Measurements from ENCODE around the gene MACROD2. TPM values are rescaled to one million over a fixed set of nuclear protein-coding genes. Genes with fewer than 3 reads are reported as not detected.

The MACROD2 gene
- total and polyA plus RNA-seq, 2 experiments from 2014 or later, result 2.8 to 4.3 TPM

DNA sequence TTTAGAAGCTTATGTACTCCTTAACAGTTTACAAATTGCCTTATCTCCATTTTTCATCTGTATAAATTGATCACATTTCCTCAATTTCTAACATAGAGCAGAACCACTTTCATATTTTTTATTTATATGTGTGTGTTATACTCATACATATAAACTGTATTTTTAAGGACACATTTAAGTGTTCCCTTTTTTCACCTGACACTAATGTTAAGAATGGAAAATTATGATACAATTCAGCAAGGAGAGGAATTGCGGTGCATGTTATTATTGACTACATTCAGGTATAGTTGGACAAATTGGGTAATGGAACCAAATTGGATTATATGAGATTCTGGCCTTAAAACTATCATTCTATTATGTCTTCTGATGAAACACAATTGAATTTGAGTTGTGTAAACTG, 821.2 kb downstream of the MACROD2 start:
- H3K79me2 ChIP-seq (replicated peaks; ENCODE audit: insufficient read depth), result no peaks in the 10 kb centered on the region
- H3K36me3 Mint-ChIP-seq (ENCODE audit: low read depth), result peaks cover 4% of the 10 kb centered on the region; the same call in 2 of the 3 replicates
- no peaks in the 10 kb centered on the region for H4K20me1 ChIP-seq (replicated peaks; ENCODE audit: insufficient read depth)
- H3K4me1 Mint-ChIP-seq, result no peaks in the 10 kb centered on the region
- ATAC-seq (no peak), DNase-seq (ENCODE audit: low spot score) (no peak)
- H3K4me2 ChIP-seq, result no peak overlapping the region
- TF ChIP-seq NANOG (IDR thresholded peaks at IDR 0.05; ENCODE audit: borderline replicate concordance), result no peak
- no peak for TF ChIP-seq EZH2 (IDR thresholded peaks at IDR 0.05; ENCODE audit: low read depth, unreplicated experiment)
- no peak for TF ChIP-seq EZH2phosphoT487 (IDR thresholded peaks at IDR 0.05; ENCODE audit: unreplicated experiment)
- no peak for TF ChIP-seq STAT1 (IDR thresholded peaks at IDR 0.05; ENCODE audit: unreplicated experiment)
- TF ChIP-seq CREB1 (CRISPR knock-in tag; IDR thresholded peaks at IDR 0.05; ENCODE audit: low read depth), result no peak
- no peak for TF ChIP-seq ZNF331 (CRISPR knock-in tag; IDR thresholded peaks at IDR 0.05; ENCODE audit: low read depth)
- TF ChIP-seq, protein P1, sequence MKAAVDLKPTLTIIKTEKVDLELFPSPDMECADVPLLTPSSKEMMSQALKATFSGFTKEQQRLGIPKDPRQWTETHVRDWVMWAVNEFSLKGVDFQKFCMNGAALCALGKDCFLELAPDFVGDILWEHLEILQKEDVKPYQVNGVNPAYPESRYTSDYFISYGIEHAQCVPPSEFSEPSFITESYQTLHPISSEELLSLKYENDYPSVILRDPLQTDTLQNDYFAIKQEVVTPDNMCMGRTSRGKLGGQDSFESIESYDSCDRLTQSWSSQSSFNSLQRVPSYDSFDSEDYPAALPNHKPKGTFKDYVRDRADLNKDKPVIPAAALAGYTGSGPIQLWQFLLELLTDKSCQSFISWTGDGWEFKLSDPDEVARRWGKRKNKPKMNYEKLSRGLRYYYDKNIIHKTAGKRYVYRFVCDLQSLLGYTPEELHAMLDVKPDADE (IDR thresholded peaks at IDR 0.05), result no peak
- no peak for TF ChIP-seq JUNB (IDR thresholded peaks at IDR 0.05; ENCODE audit: unreplicated experiment)
- TF ChIP-seq, protein P2, sequence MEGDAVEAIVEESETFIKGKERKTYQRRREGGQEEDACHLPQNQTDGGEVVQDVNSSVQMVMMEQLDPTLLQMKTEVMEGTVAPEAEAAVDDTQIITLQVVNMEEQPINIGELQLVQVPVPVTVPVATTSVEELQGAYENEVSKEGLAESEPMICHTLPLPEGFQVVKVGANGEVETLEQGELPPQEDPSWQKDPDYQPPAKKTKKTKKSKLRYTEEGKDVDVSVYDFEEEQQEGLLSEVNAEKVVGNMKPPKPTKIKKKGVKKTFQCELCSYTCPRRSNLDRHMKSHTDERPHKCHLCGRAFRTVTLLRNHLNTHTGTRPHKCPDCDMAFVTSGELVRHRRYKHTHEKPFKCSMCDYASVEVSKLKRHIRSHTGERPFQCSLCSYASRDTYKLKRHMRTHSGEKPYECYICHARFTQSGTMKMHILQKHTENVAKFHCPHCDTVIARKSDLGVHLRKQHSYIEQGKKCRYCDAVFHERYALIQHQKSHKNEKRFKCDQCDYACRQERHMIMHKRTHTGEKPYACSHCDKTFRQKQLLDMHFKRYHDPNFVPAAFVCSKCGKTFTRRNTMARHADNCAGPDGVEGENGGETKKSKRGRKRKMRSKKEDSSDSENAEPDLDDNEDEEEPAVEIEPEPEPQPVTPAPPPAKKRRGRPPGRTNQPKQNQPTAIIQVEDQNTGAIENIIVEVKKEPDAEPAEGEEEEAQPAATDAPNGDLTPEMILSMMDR (conservative IDR thresholded peaks at IDR 0.05; ENCODE audit: low read depth in 2 of 2), result no peak
- TF ChIP-seq POLR2AphosphoS5 (IDR thresholded peaks at IDR 0.05; ENCODE audit: low read depth), result no peak
- TF ChIP-seq ZNF114 (CRISPR knock-in tag; IDR thresholded peaks at IDR 0.05), result no peak
- TF ChIP-seq, protein P3, sequence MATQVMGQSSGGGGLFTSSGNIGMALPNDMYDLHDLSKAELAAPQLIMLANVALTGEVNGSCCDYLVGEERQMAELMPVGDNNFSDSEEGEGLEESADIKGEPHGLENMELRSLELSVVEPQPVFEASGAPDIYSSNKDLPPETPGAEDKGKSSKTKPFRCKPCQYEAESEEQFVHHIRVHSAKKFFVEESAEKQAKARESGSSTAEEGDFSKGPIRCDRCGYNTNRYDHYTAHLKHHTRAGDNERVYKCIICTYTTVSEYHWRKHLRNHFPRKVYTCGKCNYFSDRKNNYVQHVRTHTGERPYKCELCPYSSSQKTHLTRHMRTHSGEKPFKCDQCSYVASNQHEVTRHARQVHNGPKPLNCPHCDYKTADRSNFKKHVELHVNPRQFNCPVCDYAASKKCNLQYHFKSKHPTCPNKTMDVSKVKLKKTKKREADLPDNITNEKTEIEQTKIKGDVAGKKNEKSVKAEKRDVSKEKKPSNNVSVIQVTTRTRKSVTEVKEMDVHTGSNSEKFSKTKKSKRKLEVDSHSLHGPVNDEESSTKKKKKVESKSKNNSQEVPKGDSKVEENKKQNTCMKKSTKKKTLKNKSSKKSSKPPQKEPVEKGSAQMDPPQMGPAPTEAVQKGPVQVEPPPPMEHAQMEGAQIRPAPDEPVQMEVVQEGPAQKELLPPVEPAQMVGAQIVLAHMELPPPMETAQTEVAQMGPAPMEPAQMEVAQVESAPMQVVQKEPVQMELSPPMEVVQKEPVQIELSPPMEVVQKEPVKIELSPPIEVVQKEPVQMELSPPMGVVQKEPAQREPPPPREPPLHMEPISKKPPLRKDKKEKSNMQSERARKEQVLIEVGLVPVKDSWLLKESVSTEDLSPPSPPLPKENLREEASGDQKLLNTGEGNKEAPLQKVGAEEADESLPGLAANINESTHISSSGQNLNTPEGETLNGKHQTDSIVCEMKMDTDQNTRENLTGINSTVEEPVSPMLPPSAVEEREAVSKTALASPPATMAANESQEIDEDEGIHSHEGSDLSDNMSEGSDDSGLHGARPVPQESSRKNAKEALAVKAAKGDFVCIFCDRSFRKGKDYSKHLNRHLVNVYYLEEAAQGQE (IDR thresholded peaks at IDR 0.05; ENCODE audit: unreplicated experiment), result no peak
- TF ChIP-seq, protein P4, sequence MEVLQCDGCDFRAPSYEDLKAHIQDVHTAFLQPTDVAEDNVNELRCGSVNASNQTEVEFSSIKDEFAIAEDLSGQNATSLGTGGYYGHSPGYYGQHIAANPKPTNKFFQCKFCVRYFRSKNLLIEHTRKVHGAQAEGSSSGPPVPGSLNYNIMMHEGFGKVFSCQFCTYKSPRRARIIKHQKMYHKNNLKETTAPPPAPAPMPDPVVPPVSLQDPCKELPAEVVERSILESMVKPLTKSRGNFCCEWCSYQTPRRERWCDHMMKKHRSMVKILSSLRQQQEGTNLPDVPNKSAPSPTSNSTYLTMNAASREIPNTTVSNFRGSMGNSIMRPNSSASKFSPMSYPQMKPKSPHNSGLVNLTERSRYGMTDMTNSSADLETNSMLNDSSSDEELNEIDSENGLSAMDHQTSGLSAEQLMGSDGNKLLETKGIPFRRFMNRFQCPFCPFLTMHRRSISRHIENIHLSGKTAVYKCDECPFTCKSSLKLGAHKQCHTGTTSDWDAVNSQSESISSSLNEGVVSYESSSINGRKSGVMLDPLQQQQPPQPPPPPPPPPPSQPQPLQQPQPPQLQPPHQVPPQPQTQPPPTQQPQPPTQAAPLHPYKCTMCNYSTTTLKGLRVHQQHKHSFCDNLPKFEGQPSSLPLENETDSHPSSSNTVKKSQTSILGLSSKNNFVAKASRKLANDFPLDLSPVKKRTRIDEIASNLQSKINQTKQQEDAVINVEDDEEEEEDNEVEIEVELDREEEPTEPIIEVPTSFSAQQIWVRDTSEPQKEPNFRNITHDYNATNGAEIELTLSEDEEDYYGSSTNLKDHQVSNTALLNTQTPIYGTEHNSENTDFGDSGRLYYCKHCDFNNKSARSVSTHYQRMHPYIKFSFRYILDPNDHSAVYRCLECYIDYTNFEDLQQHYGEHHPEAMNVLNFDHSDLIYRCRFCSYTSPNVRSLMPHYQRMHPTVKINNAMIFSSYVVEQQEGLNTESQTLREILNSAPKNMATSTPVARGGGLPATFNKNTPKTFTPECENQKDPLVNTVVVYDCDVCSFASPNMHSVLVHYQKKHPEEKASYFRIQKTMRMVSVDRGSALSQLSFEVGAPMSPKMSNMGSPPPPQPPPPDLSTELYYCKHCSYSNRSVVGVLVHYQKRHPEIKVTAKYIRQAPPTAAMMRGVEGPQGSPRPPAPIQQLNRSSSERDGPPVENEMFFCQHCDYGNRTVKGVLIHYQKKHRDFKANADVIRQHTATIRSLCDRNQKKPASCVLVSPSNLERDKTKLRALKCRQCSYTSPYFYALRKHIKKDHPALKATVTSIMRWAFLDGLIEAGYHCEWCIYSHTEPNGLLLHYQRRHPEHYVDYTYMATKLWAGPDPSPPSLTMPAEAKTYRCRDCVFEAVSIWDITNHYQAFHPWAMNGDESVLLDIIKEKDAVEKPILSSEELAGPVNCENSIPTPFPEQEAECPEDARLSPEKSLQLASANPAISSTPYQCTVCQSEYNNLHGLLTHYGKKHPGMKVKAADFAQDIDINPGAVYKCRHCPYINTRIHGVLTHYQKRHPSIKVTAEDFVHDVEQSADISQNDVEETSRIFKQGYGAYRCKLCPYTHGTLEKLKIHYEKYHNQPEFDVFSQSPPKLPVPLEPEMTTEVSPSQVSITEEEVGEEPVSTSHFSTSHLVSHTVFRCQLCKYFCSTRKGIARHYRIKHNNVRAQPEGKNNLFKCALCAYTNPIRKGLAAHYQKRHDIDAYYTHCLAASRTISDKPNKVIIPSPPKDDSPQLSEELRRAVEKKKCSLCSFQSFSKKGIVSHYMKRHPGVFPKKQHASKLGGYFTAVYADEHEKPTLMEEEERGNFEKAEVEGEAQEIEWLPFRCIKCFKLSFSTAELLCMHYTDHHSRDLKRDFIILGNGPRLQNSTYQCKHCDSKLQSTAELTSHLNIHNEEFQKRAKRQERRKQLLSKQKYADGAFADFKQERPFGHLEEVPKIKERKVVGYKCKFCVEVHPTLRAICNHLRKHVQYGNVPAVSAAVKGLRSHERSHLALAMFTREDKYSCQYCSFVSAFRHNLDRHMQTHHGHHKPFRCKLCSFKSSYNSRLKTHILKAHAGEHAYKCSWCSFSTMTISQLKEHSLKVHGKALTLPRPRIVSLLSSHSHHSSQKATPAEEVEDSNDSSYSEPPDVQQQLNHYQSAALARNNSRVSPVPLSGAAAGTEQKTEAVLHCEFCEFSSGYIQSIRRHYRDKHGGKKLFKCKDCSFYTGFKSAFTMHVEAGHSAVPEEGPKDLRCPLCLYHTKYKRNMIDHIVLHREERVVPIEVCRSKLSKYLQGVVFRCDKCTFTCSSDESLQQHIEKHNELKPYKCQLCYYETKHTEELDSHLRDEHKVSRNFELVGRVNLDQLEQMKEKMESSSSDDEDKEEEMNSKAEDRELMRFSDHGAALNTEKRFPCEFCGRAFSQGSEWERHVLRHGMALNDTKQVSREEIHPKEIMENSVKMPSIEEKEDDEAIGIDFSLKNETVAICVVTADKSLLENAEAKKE (CRISPR knock-in tag; IDR thresholded peaks at IDR 0.05), result no peak
- no peaks in the 10 kb centered on the region for H3F3A ChIP-seq (replicated peaks; ENCODE audit: low read depth)
- H3K27ac Mint-ChIP-seq, result no peak overlapping the region
- no peaks in the 10 kb centered on the region for H3K4me1 ChIP-seq (ENCODE audit: insufficient read depth)
- H3K27me3 ChIP-seq (ENCODE audit: insufficient read depth), result no peaks in the 10 kb centered on the region
- no peak overlapping the region for H2AFZ ChIP-seq
- no peak overlapping the region for H3K4me3 ChIP-seq
- peaks cover 11% of the 10 kb centered on the region for H3K9me3 Mint-ChIP-seq
- no peak overlapping the region for H3K27ac ChIP-seq (ENCODE audit: low read depth)
- no peaks in the 10 kb centered on the region for H3K36me3 ChIP-seq (ENCODE audit: insufficient read depth)
- peaks cover 19% of the 10 kb centered on the region; the same call in 1 of the 2 replicates for H3K9me2 ChIP-seq (ENCODE audit: insufficient read depth)
- no peaks in the 10 kb centered on the region for H3K27me3 Mint-ChIP-seq (ENCODE audit: insufficient read depth, low read depth, poor library complexity)
- no peak overlapping the region for H3K4me3 Mint-ChIP-seq

Data from GM23338 (cell line).